NCI-H1436 treated with DMSO at 0.1 percent for 48 hours (cell line): ENCODE measurements around the gene EPS8L1.
A peak's percentile ranks its signal among the peaks of the same experiment; 100 is the strongest.
"Not testable (repeated sequence)": the region's sequence is repeated elsewhere in the genome, so short reads cannot be mapped to it uniquely, and the experiment has no call there.

ENCODE experiments used
- DNase-seq: peaks from one replicate; lab custom pipeline; 2025; lab: John Stamatoyannopoulos, UW

The EPS8L1 gene

GRCh38 chr19:55050749-55051532 is 24.7 kb upstream of the EPS8L1 start:
- DNase-seq: no peak

GRCh38 chr19:55053735-55054134 is 21.9 kb upstream of the EPS8L1 start:
- DNase-seq: no peak

GRCh38 chr19:55056827-55057226 is 18.8 kb upstream of the EPS8L1 start:
- no peak for DNase-seq

GRCh38 chr19:55058781-55059610 is 16.7 kb upstream of the EPS8L1 start:
- no peak for DNase-seq

GRCh38 chr19:55060287-55060686 is 15.4 kb upstream of the EPS8L1 start:
- DNase-seq: not testable (repeated sequence)

GRCh38 chr19:55062735-55063491 is 12.8 kb upstream of the EPS8L1 start, which contains the start of gene RDH13:
Gene RDH13 (minus strand): TSS chr19:55063148. CDS start chr19:55063032, 116 bp downstream.
- DNase-seq: peak; percentile 94

- DNase-seq: no peak
Observed at GRCh38 chr19:55063492-55063843, 12.2 kb upstream of the EPS8L1 start.

GRCh38 chr19:55065516-55065915 is 10.2 kb upstream of the EPS8L1 start:
- not testable (repeated sequence) for DNase-seq

- DNase-seq: no peak
Observed at GRCh38 chr19:55066107-55066709, 9.5 kb upstream of the EPS8L1 start.

GRCh38 chr19:55067869-55068268 is 7.8 kb upstream of the EPS8L1 start:
- DNase-seq: no peak

GRCh38 chr19:55068950-55069864 is 6.5 kb upstream of the EPS8L1 start:
- DNase-seq: no peak

GRCh38 chr19:55069865-55070197 is 5.8 kb upstream of the EPS8L1 start:
- no peak for DNase-seq

- DNase-seq: no peak
Observed at GRCh38 chr19:55070466-55071128, 5.1 kb upstream of the EPS8L1 start.

GRCh38 chr19:55071129-55071502 is 4.6 kb upstream of the EPS8L1 start:
- DNase-seq: no peak

- no peak for DNase-seq
Observed at GRCh38 chr19:55071913-55072312, 3.8 kb upstream of the EPS8L1 start.

- no peak for DNase-seq
Observed at GRCh38 chr19:55076321-55076720, 652 bp downstream of the EPS8L1 start.

GRCh38 chr19:55077106-55077505 is 1.4 kb downstream of the EPS8L1 start:
- no peak for DNase-seq

GRCh38 chr19:55078996-55079395 is 3.3 kb downstream of the EPS8L1 start:
- DNase-seq: no peak

GRCh38 chr19:55079400-55080038 is 3.9 kb downstream of the EPS8L1 start:
- no peak for DNase-seq
